GM18519 (cell line): Measurements from ENCODE around the gene APOL4.
"Not testable (repeated sequence)": the region's sequence is repeated elsewhere in the genome, so short reads cannot be mapped to it uniquely, and the experiment has no call there.

Source experiments
- ATAC-seq: cut with Tn5 transposase; IDR thresholded peaks from one replicate; pipeline ENCODE4 v1.9.1; 2021; ENCODE audit warnings: mild to moderate bottlenecking, moderate library complexity; ENCODE audit not compliant: unreplicated experiment, low FRiP score

APOL4 gene

GRCh38 chr22:36201630-36202319, at the start of gene APOL4:
Gene APOL4 (minus strand): TSS chr22:36201809. CDS start chr22:36201734, 75 bp downstream.
- no peak for ATAC-seq

- not testable (repeated sequence) for ATAC-seq
These were observed 48.8 kb upstream of the APOL4 start for GRCh38 chr22:36250292-36250960.

GRCh38 chr22:36249160-36249559, 47.6 kb upstream of the APOL4 start:
- ATAC-seq, result no peak

- no peak for ATAC-seq
These were observed 46.3 kb upstream of the APOL4 start for GRCh38 chr22:36247955-36248354.

- ATAC-seq, result no peak
These were observed 45.1 kb upstream of the APOL4 start for GRCh38 chr22:36246718-36247117.

- no peak for ATAC-seq
These were observed 44.3 kb upstream of the APOL4 start for GRCh38 chr22:36245805-36246356.

GRCh38 chr22:36244522-36245391, 43.1 kb upstream of the APOL4 start:
- no peak for ATAC-seq

- ATAC-seq, result no peak
These were observed 42.4 kb upstream of the APOL4 start for GRCh38 chr22:36243986-36244385.

- peak; percentile 66 for ATAC-seq
These were observed 38.0 kb upstream of the APOL4 start, which contains the start of gene APOL2 for GRCh38 chr22:36239401-36240171. Gene APOL2 (minus strand): TSS chr22:36239527. CDS start chr22:36233162, 6,365 bp downstream.

GRCh38 chr22:36239150-36239400, 37.5 kb upstream of the APOL4 start:
- ATAC-seq, result no peak

GRCh38 chr22:36238373-36239149, 37.0 kb upstream of the APOL4 start:
- ATAC-seq, result no peak

- no peak for ATAC-seq
These were observed 36.1 kb upstream of the APOL4 start for GRCh38 chr22:36237462-36238372.

- no peak for ATAC-seq
These were observed 35.0 kb upstream of the APOL4 start for GRCh38 chr22:36236388-36237319.

GRCh38 chr22:36235585-36235984, 34.0 kb upstream of the APOL4 start:
- ATAC-seq, result no peak

- ATAC-seq, result no peak
These were observed 33.3 kb upstream of the APOL4 start for GRCh38 chr22:36234919-36235318.

GRCh38 chr22:36234213-36234612, 32.6 kb upstream of the APOL4 start:
- no peak for ATAC-seq

GRCh38 chr22:36233796-36234195, 32.2 kb upstream of the APOL4 start:
- ATAC-seq, result no peak
